Esophagus squamous epithelium (tissue), 5 donors: ENCODE data around the gene INPP5E. TPM values are rescaled to one million over a fixed set of nuclear protein-coding genes. Genes with fewer than 3 reads are reported as not detected.

ENCODE experiments used
- DNase-seq: peaks from one replicate; lab custom pipeline; 2025; lab: John Stamatoyannopoulos, UW
- H3K27ac ChIP-seq, 4 donors: fragments of 200-600 bp; sonication (generic); one replicate each; pipeline ENCODE4 v1.5.1; 2016 to 2019; ENCODE audit warnings: mild to moderate bottlenecking in 1 of 4
- H3K27me3 ChIP-seq, 4 donors: fragments of 200-600 bp; sonication (generic); 1 replicate in 3 of 4; 2 replicates in 1 of 4; pipeline versions ENCODE4 v1.5.1 to v1.6.0; 2017 to 2021; ENCODE audit warnings: antibody characterized with exemption in 1 of 4
- H3K36me3 ChIP-seq, 3 donors: fragments of 200-600 bp; sonication (generic); one replicate each; pipeline ENCODE4 v1.5.1; 2016 to 2019
- H3K4me1 ChIP-seq, 3 donors: fragments of 200-600 bp; sonication (generic); one replicate each; pipeline ENCODE4 v1.5.1; 2017 to 2019
- H3K4me3 ChIP-seq, 4 donors: fragments of 200-600 bp; sonication (generic); 1 replicate in 3 of 4; 2 replicates in 1 of 4; pipeline ENCODE4 v1.5.1; 2016 to 2019; ENCODE audit warnings: mild to moderate bottlenecking in 2 of 4, moderate library complexity in 1 of 4
- H3K9me3 ChIP-seq, 3 donors: fragments of 200-600 bp; sonication (generic); one replicate each; pipeline ENCODE4 v1.5.1; 2016 to 2019
- POLR2A ChIP-seq, 4 donors: fragments of 450-650 bp; IDR thresholded peaks; one replicate each; pipeline ENCODE4 v1.6.1; 2017; ENCODE audit warnings: antibody characterized with exemption in 4 of 4, mild to moderate bottlenecking in 4 of 4, moderate library complexity in 3 of 4
- WGBS, 2 donors: methylation state at CpG; one replicate each; pipeline ENCODE4 v1.1.5; 2018; 5-methylcytosine and 5-hydroxymethylcytosine counted together
- intact Hi-C: fragments of 100-400 bp; cut with DNase I; formaldehyde crosslinking; loops from one replicate; pipeline ENCODE4 v1.15.0; 2022
- total RNA-seq, 4 donors: library from RNA; depleted of rRNA; stranded (reverse); fragments of >200 nt; gene quantifications; one replicate each; pipeline ENCODE4 v1.1.0, GENCODE V29; 2016
- TF ChIP-seq, protein P1 (sequence below), 6 experiments: fragments of 450-650 bp in 4 of 6; fragments of 200-600 bp in 2 of 6; sonication (generic) in 2 of 6; IDR thresholded peaks; one replicate each; pipeline ENCODE4 v1.5.1; 2016 to 2019; ENCODE audit warnings: antibody characterized with exemption in 6 of 6, mild to moderate bottlenecking in 4 of 6, moderate library complexity in 4 of 6
- donor health status: DM: yes; HTN: yes; CAD: no.

Gene INPP5E, protein sequence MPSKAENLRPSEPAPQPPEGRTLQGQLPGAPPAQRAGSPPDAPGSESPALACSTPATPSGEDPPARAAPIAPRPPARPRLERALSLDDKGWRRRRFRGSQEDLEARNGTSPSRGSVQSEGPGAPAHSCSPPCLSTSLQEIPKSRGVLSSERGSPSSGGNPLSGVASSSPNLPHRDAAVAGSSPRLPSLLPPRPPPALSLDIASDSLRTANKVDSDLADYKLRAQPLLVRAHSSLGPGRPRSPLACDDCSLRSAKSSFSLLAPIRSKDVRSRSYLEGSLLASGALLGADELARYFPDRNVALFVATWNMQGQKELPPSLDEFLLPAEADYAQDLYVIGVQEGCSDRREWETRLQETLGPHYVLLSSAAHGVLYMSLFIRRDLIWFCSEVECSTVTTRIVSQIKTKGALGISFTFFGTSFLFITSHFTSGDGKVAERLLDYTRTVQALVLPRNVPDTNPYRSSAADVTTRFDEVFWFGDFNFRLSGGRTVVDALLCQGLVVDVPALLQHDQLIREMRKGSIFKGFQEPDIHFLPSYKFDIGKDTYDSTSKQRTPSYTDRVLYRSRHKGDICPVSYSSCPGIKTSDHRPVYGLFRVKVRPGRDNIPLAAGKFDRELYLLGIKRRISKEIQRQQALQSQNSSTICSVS
- total RNA-seq, result 1 to 10 TPM; 6.2 to 7.8 (median 7.5) TPM

DNA sequence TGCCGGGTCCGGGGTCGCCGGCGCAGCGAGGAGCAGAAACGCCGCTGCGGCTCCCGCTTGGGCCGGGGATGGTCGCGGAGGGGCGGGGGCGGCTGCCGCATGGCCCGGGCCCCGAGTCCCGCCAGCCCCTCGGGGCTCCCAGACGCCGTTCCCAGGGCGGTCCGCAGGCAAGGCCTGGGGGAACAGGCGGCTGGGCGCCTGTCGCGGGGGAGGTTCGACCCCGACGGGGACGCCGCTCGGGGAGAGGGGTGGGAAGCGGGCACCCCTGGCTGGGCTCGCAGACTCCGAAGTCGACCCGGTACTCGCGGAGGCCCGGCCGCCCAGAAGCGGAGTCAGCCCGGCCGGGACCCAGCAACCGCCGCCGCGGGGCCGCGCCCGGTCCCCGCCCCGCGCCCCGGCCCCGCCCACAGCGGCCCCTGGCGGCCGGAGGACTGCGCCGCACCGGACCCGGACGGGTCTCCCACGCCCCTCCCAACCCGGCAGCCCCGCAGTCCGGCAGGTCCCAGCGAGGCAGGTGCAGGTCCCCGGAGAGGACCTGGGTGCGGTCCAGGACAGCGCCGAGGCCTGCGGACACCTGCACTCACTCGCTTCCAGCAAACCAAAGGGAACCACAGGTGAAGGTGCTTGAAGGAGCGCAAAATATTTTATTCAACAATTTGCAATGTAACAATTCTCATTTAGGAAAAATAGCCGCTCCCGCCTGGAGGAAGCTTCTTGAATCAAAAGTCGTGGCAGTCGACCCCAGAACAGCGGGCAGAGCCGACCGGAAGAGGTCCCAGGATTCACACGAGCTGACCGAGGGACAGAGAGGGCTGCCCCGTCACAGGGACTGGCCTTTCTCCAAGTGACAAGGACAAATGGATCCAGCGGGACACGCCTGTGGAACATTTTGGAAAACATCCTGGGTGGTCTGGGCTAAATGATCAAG is at the start of gene INPP5E:
INPP5E (minus strand) TSS at position 365 of the 928 bp plus-strand sequence. CDS start 426 bp downstream, outside the sequence.
- TF ChIP-seq POLR2A (IDR thresholded peaks at IDR 0.05), result peak in 2 of 4 donors; percentile 16 to 29
- TF ChIP-seq, protein P1, sequence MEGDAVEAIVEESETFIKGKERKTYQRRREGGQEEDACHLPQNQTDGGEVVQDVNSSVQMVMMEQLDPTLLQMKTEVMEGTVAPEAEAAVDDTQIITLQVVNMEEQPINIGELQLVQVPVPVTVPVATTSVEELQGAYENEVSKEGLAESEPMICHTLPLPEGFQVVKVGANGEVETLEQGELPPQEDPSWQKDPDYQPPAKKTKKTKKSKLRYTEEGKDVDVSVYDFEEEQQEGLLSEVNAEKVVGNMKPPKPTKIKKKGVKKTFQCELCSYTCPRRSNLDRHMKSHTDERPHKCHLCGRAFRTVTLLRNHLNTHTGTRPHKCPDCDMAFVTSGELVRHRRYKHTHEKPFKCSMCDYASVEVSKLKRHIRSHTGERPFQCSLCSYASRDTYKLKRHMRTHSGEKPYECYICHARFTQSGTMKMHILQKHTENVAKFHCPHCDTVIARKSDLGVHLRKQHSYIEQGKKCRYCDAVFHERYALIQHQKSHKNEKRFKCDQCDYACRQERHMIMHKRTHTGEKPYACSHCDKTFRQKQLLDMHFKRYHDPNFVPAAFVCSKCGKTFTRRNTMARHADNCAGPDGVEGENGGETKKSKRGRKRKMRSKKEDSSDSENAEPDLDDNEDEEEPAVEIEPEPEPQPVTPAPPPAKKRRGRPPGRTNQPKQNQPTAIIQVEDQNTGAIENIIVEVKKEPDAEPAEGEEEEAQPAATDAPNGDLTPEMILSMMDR (IDR thresholded peaks at IDR 0.05), result peak; percentile 44 to 80 (median 68)
- no peaks in the 10 kb centered on the region for H3K27me3 ChIP-seq
- WGBS, 2 donors, result 26 to 34% methylated on average over 10 to 13 of the region's 90 CpGs
- peak within 1 kb of the TSS; percentile 70 to 99 (median 88) for H3K4me3 ChIP-seq
- H3K9me3 ChIP-seq, result no peaks in the 10 kb centered on the region
- H3K27ac ChIP-seq, result peak within 1 kb of the TSS; percentile 79 to 90 (median 82)
- H3K36me3 ChIP-seq, result peaks cover 10 to 65% (median 19%) of the 10 kb centered on the region in 3 donors
- H3K4me1 ChIP-seq, result peaks cover 11 to 44% (median 28%) of the 10 kb centered on the region in 3 donors
- no peak for DNase-seq
- intact Hi-C loops, result no loop called here

DNA sequence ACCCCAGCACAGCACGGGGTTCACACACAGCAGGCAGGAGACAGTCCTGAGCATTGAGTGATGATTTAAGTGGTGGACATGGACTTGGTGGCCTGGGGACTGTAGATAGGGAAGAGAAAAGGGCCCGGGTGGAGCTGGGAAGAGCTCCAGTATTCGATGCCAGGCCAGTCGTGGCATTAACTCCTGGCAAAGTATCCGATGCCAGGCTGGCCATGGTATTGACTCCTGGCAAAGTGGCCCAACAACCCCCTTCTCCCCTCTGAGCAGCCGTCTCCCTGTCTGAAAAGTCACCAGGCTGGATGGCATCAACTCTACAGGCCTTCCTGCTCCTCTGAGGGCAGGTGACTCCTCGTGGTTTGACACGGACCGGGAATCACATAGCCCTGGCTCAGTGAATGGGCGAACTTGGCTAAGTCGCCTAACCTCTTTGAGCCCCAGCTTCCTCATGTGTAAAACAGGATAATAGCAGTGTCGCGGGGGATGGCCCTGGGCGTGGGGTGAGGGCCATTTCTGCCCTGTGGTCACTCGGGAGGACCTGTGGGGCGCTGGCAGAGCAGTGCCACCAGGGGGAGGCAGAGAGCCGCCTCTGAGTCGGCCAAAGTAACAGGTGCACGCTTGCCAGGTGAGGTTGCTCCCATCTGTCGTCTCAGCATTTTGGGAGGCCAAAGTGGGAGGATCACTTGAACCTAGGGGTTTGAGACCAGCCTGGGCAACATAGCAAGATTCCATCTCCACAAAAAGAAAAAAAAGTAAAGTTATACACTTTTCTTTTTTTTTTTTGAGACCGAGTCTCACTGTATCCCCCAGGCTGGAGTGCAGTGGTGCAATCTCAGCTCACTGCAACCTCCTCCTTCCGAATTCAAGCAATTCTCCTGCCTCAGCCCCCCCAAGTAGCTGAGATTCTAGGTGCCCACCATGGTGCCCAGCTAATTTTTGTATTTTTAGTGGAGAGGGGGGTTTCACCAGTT is 48.9 kb upstream of the INPP5E start:
- Histone ChIP-seq H3K27ac (no peak overlapping the region), H3K27me3 (peaks cover 0 to 16% (median 0%) of the 10 kb centered on the region in 4 donors), H3K36me3 (no peaks in the 10 kb centered on the region), H3K4me1 (peaks cover 14 to 29% (median 19%) of the 10 kb centered on the region in 3 donors), H3K4me3 (no peak overlapping the region), H3K9me3 (no peaks in the 10 kb centered on the region)
- no peak for TF ChIP-seq POLR2A (IDR thresholded peaks at IDR 0.05)
- TF ChIP-seq, protein P1 (IDR thresholded peaks at IDR 0.05), result peak; percentile 88 to 99 (median 98)
- intact Hi-C loops, result loop anchor here (5.0 kb wide), 1 partner anchor 54 kb away; no protein-coding TSS in a partner anchor
- no peak for DNase-seq
- 30 to 34% methylated on average over 10 to 14 of the region's 22 CpGs for WGBS, 2 donors

DNA sequence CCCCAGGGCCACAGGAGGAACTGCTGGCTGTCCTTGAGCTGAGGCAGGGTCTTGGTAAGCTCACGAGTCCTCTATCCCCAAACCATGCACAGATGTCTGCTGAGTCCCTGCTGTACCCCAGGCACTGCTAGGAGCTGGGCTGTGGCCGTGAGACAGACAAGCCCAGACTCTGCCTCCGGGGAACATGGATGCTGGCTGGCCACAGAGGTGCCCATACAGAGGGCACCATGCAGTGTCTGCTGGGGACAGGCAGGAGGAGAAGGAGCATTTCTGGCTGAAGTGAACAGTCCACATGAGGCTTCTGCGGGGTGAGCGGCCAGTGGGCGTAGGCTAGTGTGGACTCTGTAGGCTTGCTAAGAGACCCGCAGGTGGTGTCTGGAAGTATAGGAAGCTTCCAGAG is 48.0 kb upstream of the INPP5E start:
- no peak for DNase-seq
- TF ChIP-seq POLR2A (IDR thresholded peaks at IDR 0.05), result no peak
- TF ChIP-seq, protein P1 (IDR thresholded peaks at IDR 0.05), result no peak
- no peaks in the 10 kb centered on the region for H3K9me3 ChIP-seq
- intact Hi-C loops, result loop anchor here (5.0 kb wide), 1 partner anchor 55 kb away; no protein-coding TSS in a partner anchor
- WGBS, 2 donors, result 85 to 97% methylated on average over 5 of the region's 7 CpGs
- H3K4me3 ChIP-seq, result no peak overlapping the region
- H3K27ac ChIP-seq, result no peak overlapping the region
- H3K36me3 ChIP-seq, result no peaks in the 10 kb centered on the region
- H3K27me3 ChIP-seq, result peaks cover 0 to 16% (median 0%) of the 10 kb centered on the region in 4 donors
- peaks cover 14 to 29% (median 19%) of the 10 kb centered on the region in 3 donors for H3K4me1 ChIP-seq
